NCI-H2029 treated with DMSO at 0.1 percent for 48 hours (cell line): ENCODE measurements around the gene WDR18.

ENCODE experiments used
- DNase-seq: peaks from one replicate; lab custom pipeline; 2025; lab: John Stamatoyannopoulos, UW

Gene WDR18

DNA sequence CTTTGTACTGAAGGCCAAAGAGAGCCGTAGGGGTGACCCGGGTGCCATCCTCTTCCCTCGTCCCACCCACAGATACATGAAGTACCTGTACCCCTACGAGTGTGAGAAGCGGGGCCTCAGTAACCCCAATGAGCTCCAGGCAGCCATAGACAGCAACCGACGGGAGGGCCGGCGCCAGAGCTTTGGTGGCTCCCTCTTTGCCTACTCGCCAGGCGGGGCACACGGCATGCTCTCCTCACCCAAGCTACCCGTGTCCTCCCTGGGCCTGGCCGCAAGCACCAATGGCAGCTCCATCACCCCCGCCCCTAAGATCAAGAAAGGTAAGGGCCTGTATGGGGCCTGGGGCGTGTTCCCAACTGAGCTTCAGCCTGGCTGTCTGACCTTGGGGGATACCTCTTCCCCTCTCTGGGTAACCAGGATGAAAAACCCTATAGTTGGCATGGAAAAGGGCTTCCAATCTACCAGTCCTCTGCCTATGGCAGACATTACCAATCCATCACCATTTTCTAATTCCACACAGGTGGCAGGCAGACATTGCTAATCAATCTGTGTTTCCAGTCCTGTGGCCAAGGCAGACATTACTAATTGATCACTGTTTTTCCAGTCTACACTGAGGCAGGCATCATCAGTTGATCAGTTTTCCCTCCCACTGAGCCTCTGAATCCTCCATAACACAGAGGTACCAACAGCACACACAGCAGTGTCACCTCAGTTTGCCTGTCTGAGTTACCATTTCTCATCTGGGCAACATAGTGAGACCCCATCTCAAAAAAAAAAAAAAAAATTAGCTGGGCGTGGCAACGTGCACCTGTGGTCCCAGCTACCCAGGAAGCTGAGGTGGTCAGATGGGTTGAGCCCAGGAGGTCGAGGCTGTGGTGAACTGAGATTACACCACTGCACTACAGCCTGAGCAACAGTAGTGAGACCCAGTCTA, 19.1 kb upstream of the WDR18 start:
- DNase-seq = no peak

DNA sequence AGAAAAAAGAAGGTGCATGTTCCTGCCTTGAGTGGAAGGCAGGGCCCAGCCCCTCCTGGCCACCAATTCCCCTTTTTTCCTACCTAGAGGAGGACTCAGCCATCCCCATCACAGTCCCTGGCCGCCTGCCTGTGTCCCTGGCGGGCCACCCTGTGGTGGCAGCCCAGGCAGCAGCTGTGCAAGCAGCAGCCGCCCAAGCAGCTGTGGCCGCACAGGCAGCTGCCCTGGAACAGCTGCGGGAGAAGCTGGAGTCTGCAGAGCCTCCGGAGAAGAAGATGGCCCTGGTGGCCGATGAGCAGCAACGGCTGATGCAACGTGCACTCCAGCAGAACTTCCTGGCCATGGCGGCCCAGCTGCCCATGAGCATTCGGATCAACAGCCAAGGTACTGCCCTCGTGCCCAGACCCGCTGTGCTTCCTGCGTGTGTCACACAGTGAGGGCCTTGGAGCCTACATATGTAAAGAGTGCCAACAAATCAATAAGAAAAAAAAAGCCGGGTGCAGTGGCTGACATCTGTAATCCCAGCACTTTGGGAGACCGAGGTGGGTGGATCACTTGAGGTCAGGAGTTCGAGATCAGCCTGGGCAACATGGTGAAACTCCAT, 17.6 kb upstream of the WDR18 start:
- DNase-seq = no peak

DNA sequence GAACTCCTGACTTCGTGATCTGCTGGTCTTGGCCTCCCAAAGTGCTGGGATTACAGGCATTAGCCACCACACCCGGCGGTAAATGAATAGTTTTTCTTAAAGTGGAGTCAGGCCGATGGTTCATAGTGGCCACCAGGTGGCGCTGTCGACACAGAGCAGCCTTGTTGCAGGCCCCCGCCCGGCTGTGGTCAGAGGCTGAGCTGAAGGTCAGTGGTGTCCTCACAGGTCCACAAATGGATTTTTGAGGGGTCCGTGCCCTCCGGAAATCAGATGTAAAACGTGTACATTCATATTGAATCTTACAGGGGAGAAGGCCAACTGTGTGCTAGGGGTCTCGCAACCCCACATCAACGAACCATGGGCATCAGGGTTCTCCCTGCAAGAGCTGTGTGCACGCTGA, 13.4 kb upstream of the WDR18 start:
- DNase-seq = no peak

DNA sequence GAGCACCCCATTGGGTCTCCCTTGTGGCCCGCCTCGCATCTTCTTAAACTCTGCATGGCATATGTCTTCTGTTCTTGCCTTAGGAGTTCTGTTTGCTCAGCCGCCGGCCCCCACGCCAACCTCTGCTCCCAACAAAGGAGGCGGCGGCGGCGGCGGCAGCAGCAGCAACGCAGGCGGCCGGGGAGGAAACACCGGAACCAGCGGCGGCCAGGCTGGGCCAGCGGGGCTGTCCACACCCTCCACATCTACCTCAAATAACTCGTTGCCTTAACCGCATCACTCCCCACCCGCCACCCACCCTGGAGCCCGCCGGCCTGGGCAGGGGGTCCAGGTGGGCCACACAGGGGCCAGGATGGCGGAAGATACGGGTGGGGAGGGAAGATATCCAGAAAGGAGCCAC, 12.3 kb upstream of the WDR18 start:
- no peak for DNase-seq

DNA sequence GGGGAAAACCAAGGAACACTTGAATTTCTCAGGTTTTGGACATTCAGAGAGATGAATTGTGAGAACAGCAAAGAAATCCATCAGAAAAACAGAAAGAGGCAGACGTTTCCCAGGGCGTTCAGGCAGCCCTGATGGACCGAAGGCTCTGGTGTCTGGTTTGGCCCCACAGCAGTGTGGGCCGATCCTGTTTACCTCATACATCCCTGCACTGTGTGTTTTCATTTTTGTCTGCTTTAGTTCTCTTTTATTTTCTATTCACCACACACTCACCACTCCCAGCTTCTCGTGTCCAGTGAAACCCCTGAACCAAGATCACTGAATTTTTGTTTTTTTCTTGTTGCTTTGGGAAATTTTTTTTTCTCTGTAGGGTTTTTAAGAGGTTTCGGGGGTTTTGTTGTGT, 11.9 kb upstream of the WDR18 start:
- DNase-seq = no peak

DNA sequence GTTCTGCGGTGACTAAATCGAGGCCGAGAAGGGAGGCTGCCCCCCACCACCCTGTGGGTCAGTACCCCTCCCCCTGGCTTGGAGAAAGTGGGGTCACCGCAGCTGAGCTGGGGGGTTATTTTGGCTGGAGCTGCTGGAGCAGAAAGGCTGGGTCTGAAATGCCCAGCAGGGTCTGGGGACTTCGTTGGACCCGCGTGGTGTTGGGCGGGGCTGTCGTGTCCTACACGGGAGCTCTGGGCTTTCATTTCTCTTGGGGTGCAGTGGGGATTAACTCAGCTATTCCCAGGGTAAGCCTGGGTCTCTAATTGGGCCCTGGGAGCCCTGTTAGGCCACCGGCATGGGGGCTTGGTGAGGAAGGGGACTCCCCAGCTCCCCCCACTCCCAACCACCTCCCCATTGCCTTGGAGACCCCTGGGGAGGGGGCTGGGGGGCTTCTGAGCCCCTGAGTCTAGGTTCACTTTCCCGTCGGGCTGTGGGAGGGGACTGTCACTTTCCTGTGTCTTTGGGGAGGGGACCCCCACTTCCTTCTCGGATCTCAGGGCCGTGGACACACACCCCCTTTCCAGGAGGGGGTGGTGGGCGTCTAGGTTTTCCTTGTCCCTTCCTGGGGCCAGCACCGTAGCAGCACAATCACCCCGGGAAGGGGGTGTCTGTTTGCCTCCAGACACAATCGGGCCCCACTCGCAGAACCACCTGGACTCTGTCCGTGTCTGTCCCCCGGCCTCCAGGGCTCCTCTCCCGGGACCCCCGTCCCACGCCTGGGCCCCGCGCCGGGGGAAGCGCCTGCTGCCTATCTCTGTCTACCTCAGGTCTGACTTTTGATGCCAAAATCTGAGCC, 10.2 kb upstream of the WDR18 start:
- DNase-seq = no peak

DNA sequence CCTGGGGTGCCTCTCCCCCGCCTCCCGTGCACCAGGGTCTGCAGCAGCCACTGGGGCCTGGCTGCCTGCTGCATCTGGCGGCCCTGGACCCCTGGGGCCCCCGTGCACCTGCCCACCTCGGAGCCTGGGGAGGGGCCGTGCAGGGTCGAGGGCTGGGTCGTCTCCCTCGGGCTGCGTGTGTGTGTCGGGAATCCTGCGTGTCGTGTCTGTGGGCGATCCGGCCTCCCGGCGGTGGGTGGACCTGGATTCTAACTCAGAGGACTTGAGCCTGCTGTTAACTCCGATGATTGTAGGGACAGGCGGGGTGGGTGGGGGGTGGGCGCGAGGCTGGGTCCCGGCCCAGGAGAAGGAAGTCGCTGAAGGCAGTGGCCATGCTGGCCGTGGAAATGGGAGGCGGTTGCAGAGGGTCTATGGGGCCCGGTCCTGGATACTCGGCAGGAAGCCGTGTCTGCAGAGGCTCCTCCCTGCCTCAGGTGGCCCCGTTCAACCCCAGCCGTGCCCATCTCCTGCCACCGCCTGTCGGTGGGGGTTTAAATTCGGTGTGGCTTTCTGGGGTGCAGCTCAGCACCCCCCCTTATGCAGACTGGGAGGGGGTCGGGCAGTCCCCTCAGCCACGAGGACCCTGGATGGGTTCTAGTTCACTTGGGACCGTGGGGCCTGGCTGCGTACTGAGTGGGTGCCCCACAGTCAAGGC, 9.4 kb upstream of the WDR18 start:
- DNase-seq = no peak

DNA sequence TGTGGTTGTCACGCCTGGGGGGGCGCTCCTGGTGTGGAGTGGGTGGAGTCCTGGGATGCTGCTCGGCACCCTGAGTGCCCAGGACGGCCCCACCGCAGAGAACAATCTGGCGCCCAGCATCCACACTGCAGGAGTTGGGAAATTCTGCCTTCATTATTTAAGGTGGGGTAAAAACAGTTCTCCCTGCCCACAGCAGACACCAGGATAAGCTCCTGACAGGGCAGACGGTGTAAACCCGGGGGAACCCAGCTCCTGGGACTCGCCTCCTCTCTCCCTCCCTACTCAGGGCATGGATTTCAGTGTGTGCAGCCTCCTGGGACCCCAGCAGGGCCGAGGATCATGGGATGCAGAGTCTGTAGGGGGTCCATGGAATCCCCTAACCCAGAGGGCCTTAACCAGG, 7.7 kb upstream of the WDR18 start:
- no peak for DNase-seq

DNA sequence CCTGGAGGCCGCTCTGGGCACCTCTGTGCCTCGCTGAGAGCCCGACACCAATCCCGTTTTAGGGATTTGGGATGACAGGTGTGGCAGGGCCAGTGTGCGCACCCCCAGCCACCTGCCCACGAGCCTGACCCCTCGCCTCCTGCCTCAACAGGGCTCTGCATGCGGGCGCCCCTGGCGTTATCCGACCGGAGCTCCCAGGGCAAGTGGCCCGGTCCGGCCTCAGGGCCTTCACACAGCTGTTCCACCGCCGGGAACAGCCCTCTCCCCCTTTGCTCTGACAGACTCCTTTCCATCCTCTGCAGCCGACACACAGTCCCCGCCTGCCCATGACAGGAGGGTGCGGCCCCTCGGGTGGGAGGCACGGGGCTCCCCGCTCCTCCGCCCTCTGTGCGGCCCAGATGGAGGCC, 7.1 kb upstream of the WDR18 start:
- DNase-seq = no peak

DNA sequence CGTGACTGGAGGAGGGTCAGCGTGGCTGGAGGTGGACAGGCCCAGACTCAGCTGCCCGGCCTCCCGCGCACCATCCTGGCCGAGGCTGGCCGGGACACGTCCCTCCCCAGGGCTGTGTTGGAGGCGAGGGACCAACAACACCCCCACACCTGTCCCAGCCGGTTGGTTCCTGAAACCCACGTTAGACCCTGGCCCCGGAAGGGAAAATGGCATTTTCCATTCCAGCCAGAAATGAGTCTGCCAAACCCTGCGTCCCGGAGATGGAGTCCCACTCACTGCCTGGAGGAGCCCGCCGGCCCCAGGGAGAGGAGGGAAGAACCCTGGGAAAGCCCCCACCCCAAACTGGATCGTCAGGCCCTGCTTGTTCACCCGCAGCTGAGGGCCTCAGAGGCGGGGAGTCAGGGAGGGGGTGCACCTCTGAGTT, 4.8 kb upstream of the WDR18 start:
- no peak for DNase-seq

DNA sequence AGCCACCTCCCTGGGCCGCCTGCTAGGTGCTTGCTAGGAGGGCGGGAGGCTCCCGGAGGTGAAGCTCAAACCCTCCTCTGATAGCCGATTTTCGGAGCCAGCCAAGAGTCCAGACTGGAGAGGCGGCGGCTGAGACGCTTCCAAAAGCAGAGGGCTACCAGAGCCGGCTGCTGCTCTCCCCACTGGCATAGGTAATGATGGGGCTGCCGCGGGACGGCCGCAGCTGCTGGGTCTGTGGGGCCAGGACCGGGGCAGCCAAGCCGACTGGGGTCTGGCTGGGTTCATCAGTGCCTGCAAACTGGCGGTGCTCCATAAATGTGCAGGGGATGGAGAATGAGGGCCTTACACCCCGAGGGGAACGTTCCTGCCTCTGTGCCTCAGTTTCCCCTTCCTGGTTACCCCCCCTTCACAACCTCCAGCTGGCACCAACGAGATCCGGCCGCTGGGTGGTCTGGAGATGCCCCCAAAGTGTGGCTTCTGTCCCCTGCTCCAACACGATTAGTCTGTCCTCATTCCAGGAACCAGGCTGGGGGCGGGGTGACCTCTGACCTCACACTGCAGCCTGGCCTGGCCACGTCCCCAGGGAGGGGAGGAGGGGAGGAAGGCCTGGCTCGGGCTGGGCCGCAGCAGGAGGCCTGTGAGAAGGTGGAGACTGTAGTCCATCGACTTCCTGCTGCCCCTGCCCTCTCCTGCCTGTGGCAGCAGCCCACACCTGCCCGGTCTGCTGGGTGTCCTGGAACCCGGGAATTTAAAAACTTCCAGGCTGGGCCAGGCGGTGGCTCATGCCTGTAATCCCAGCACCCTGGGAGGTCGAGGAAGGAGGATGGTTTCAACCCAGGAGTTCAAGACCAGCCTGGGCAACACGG, 3.8 kb upstream of the WDR18 start:
- DNase-seq = no peak

DNA sequence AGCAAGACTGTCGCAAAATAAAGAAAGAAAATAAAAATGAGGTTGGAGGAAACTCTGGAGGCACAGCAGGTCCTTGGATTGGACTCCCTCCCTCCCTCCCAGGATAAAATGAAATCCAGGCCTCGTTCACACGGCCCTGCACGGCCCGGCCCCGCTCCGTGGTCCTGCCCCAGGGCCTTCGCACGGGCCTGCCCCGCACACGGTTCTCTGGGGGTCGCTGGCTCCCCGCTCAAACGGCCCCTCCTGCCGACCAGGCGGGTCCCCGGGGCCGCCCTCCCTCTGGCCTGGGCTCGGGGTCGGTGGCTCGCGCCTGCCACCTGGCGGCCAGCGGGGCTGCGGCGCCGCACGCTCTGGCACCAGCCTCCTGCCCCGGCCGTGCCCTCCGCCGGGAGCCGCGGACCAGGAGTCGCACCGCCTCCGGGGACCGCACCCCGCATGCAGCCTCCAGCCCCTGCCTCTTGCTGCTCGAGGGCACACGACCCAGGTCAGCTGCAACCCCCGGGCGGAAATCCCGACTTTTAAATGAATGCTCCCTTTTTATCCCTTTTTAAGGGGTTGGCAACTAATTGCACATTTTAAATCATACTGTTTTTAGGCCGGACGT, 1.5 kb upstream of the WDR18 start:
- DNase-seq = no peak

DNA sequence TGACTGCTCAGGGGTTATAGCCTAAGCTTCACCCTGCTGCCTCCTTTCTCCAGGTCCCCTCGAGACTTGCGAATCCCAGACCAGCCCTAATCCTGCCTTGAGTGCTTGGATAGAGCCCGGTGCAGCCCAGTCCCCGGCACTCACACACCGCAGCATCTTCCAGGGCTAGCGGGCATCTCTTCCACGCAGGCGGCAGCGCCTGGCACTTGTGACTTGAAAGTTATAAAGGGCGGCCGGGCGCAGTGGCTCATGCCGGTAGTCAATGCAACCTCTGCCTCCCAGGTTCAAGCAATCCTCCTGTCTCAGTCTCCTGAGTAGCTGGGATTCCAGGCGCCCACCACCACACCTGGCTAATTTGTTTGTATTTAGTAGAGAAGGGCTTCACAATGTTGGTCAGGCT, 1.9 kb downstream of the WDR18 start:
- no peak for DNase-seq

DNA sequence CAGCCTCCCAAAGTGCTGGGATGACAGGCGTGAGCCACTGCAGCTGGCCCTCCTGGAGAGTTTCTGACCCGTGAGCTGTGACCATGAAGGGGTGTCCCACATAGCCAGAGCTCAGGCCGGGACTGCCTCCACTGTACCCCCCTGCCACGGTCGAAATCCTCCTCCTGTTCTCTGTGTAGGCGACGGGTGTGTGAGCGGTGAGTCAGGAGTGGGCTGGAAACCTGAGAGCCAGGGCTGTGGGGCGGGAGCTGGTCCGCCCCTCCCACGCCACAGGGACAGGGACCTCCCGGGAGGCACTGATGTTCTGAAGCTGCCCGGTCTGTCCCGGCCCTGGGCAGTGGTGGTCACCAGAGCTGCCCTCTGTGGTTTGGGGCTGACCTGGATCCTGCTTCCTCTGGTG, 3.9 kb downstream of the WDR18 start:
- no peak for DNase-seq

DNA sequence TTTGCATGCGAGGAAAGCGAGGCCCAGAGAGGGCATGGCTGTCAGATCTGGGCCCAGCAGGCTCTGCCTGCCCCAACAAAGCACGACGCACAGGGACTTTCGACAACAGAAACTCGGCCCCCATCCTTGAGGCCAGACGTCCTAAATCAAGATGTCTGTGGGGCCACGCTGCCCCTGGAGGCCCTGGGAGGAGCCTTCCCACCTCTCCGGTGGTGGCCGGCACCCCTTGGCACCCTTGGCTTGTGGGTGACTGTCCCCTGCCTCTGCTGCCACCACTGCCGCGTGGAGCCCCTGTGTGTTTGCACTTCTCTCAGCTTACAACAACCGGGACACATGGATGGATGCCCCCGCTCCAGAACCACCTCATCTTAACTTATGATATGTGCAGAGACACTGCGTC, 4.4 kb downstream of the WDR18 start:
- DNase-seq = no peak

DNA sequence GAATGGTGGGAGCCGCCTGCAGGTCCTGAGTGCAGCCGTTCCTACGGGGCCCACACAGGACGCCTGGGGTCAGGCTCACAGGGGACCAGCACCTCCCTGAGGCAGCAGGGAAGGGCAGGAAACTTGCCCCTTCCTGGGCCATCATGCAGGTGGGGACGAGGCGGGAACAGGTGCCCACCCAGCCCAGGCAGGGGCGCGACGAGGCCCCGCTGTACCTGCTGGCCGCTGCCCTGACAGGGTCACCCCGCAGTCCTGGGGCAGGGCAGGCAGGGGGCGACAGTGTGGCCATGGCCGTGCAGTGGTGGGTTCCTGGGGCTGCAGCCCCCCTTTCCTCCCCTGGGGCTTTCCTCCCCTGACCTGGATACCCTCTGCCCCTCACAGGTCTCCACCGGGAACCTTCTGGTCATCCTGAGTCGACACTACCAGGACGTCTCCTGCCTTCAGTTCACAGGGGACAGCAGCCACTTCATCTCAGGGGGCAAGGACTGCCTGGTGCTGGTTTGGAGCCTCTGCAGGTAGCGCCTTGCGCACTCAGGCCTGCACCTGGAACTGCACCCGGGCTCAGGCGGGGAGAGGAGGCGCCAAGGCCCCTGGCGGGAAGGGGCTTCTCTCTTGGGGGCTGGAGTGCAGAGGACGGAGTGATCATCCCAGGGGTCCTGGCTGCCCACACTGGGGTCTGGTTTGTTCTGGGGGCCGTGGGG, 5.4 kb downstream of the WDR18 start:
- DNase-seq = no peak

DNA sequence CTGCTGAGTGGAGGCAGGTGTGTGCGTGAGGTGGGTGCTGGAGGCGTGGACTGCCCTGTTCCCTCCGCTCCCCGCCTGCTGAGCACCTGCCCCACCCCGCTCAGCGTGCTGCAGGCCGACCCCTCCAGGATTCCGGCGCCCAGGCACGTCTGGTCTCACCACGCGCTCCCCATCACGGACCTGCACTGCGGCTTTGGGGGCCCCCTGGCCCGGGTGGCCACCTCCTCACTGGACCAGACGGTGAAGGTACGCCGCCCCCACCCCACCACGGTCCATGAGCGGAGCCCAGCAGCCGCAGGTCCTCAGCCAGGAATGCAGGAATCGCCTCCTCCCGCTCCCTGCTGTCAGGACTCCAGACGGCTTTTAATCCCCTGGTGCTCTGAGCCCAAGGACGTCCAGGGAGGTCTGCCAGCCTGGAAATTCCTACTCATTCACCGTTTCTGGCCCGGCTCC, 6.0 kb downstream of the WDR18 start:
- DNase-seq = no peak

DNA sequence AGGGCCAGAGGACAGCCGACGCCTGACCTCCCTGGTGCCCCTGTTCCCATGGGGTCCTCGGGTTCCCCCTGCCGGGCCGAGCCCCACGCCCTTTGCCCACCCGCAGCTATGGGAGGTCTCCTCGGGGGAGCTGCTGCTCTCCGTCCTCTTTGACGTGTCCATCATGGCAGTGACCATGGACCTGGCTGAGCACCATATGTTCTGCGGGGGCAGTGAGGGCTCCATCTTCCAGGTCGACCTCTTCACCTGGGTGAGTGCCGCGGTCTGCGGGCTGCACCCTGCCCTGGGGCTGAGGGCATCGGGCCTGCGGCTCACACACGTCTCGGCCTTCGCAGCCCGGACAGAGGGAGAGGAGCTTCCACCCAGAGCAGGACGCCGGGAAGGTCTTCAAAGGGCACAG, 6.6 kb downstream of the WDR18 start:
- no peak for DNase-seq

DNA sequence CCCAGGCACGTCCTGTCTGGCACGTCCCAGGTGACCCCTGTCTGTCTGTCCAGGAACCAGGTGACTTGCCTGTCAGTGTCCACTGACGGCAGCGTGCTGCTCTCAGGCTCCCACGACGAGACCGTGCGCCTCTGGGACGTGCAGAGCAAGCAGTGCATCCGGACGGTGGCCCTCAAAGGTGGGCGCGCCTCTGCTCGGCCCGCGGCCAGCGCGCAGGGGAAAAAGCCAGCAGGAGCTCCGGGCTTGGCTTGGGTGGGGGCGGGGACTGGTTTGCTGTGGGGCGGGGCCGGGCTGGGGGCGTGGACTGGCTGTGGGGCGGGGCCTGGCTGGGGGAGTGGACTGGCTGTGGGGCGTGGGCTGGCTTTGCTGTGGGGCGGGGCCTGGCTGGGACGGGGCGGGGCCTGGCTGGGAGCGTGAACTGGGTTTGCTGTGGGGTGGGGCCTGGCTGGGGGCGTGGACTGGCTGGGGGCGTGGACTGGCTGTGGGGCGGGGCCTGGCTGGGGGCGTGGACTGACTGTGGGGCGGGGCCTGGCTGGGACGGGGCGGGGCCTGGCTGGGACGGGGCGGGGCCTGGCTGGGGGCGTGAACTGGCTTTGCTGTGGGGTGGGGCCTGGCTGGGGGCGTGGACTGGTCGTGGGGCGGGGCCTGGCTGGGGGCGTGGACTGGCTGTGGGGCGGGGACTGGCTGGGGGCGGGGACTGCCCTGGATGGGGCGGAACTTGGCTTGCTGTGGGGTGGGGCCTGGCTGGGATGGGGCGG, 7.2 kb downstream of the WDR18 start:
- no peak for DNase-seq
